Dendritic cell treated with granulocyte-macrophage colony-stimulating factor and Interleukin-4, amounts not matched to agents 40 ng/mL and 50 ng/mL, for 4 days (primary cell): Measurements from ENCODE around the gene ALS2.
A peak's percentile ranks its signal among the peaks of the same experiment; 100 is the strongest.
"Not testable (repeated sequence)": the region's sequence is repeated elsewhere in the genome, so short reads cannot be mapped to it uniquely, and the experiment has no call there.

Experiments used
- H3K27ac Mint-ChIP-seq: one replicate; pipeline ENCODE4 v1.8.0; 2022; ENCODE audit warnings: mild to moderate bottlenecking, mixed read lengths
- H3K27me3 Mint-ChIP-seq: one replicate; pipeline ENCODE4 v1.8.0; 2022; ENCODE audit warnings: mild to moderate bottlenecking, mixed read lengths
- H3K36me3 Mint-ChIP-seq: one replicate; pipeline ENCODE4 v1.8.0; 2022; ENCODE audit warnings: low read depth, mixed read lengths
- H3K4me1 Mint-ChIP-seq: one replicate; pipeline ENCODE4 v1.8.0; 2022; ENCODE audit warnings: low read depth, mixed read lengths
- H3K4me3 Mint-ChIP-seq: one replicate; pipeline ENCODE4 v1.8.0; 2022; ENCODE audit warnings: mild to moderate bottlenecking, moderate library complexity, mixed read lengths
- H3K9me3 Mint-ChIP-seq: one replicate; pipeline ENCODE4 v1.8.0; 2022; ENCODE audit warnings: mixed read lengths
- intact Hi-C: fragments of 100-400 bp; cut with micrococcal nuclease; formaldehyde crosslinking; loops from one replicate; pipeline ENCODE4 v1.15.0; 2022

Gene ALS2

DNA sequence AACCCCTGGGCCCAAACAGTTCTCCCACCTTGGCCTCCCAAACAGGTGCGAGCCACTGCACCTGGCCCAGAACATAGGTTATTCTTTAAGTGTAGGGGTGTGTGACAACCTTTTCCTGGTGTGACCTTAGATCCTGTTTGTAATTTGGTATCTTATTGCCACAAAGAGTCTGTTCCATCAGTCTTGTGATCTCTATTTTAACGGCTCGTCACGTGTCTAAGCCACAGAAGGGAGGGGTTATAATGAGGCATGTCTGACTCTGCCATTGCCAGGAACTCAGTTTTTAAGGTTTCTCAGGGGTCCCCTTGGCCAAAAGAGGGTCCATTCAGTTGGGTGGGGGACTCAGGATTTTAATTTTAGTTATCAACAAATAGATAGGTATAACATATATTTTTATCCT is 4.4 kb upstream of the ALS2 start:
- intact Hi-C loops: loop anchor here (10.0 kb wide), 1 partner anchor 330 kb away; the partner anchor contains the start of genes STRADB and TRAK2
- no peaks in the 10 kb centered on the region for H3K9me3 Mint-ChIP-seq
- H3K4me1 Mint-ChIP-seq: peaks cover 24% of the 10 kb centered on the region
- H3K36me3 Mint-ChIP-seq: peaks cover 16% of the 10 kb centered on the region
- H3K27ac Mint-ChIP-seq: no peak overlapping the region
- H3K4me3 Mint-ChIP-seq: no peak overlapping the region
- H3K27me3 Mint-ChIP-seq: peaks cover 9% of the 10 kb centered on the region

DNA sequence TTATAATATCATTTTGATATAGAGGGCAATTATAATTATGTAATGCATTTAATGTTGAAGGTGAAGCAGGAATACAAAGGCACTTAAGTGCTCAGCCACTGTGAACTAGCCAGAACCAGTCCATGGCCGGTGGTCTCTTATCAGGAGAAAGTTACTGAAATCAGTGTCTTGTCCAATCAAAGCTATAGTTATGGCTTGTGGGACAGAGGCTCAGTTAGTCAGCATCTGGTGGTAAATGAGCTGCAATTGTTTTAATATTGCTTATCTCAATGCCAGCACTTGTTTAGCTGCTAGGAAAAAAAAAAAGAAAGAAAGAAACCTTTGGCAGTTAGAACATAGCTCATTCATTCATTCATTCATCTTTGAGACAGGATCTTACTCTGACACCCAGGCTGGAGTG is 3.8 kb upstream of the ALS2 start:
- H3K4me3 Mint-ChIP-seq: no peak overlapping the region
- intact Hi-C loops: loop anchor here (10.0 kb wide), 1 partner anchor 330 kb away; the partner anchor contains the start of genes STRADB and TRAK2
- no peak overlapping the region for H3K27ac Mint-ChIP-seq
- peaks cover 29% of the 10 kb centered on the region for H3K4me1 Mint-ChIP-seq
- no peaks in the 10 kb centered on the region for H3K9me3 Mint-ChIP-seq
- H3K27me3 Mint-ChIP-seq: peaks cover 9% of the 10 kb centered on the region
- peaks cover 17% of the 10 kb centered on the region for H3K36me3 Mint-ChIP-seq

DNA sequence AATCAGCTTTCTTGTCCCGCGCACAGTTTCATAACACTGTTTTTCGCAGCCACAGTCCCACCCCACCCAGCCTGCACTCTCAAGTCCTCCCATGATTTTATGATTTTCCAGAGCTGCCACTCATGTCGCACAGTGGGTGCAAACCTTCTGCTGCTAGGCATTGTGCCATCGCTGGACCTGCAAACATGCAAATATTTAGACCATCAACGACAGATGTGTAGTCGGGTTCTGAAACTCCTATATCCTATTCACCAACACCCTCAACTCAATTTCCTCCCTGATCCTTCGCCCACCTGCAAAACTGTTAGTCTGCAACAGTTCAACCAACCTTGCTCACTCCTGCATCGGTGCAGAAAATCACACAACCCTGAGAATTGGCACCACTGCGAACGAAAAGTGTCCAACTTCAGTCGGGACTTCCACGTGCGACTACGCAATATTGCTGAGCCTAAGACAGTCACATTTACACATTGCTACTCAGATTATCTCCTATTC is 871 bp upstream of the ALS2 start:
- intact Hi-C loops: loop anchor here (10.0 kb wide), 1 partner anchor 327 kb away; the partner anchor contains the start of genes STRADB and TRAK2
- peaks cover 17% of the 10 kb centered on the region for H3K36me3 Mint-ChIP-seq
- peaks cover 21% of the 10 kb centered on the region for H3K4me1 Mint-ChIP-seq
- no peaks in the 10 kb centered on the region for H3K9me3 Mint-ChIP-seq
- peaks cover 9% of the 10 kb centered on the region for H3K27me3 Mint-ChIP-seq
- H3K27ac Mint-ChIP-seq: peak overlapping the region; percentile 90
- H3K4me3 Mint-ChIP-seq: peak overlapping the region; percentile 97

- Mint-ChIP-seq H3K9me3 (no peaks in the 10 kb centered on the region), H3K4me3 (peak overlapping the region; percentile 97), H3K27ac (peak overlapping the region; percentile 90), H3K36me3 (peaks cover 17% of the 10 kb centered on the region), H3K27me3 (peaks cover 9% of the 10 kb centered on the region), H3K4me1 (peaks cover 21% of the 10 kb centered on the region)
- intact Hi-C loops: loop anchor here (10.0 kb wide), 1 partner anchor 325 kb away; the partner anchor contains the start of genes STRADB and TRAK2
Observed at GRCh38 chr2:201779901-201780673, 646 bp downstream of the ALS2 start.

DNA sequence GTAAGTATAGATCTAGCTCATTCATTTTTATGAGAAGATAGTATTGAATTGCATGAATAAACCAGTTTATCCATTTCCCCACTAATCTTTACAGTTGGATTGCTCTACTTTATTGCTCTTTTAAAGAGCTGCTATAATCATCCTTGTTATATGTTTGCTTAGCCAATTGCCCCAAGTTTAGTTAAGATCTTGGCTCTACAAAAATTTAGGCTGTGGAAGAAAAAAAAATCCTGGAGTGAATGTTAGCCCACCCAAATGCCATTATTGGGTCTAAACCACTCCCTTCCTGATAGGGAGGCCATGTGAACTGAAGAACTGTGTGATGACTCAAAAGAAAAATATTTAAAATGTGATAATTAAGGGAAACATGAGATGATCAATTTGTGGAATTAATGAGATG is 2.9 kb downstream of the ALS2 start:
- Mint-ChIP-seq H3K9me3 (no peaks in the 10 kb centered on the region), H3K4me1 (peaks cover 21% of the 10 kb centered on the region), H3K27ac (no peak overlapping the region), H3K27me3 (peaks cover 7% of the 10 kb centered on the region), H3K36me3 (peaks cover 31% of the 10 kb centered on the region), H3K4me3 (no peak overlapping the region)
- intact Hi-C loops: no loop called here

GRCh38 chr2:201777043-201777442 is 3.7 kb downstream of the ALS2 start:
- Mint-ChIP-seq H3K4me3 (no peak overlapping the region), H3K4me1 (peaks cover 21% of the 10 kb centered on the region), H3K36me3 (peaks cover 31% of the 10 kb centered on the region), H3K27ac (no peak overlapping the region), H3K9me3 (no peaks in the 10 kb centered on the region), H3K27me3 (peaks cover 2% of the 10 kb centered on the region)
- intact Hi-C loops: no loop called here

DNA sequence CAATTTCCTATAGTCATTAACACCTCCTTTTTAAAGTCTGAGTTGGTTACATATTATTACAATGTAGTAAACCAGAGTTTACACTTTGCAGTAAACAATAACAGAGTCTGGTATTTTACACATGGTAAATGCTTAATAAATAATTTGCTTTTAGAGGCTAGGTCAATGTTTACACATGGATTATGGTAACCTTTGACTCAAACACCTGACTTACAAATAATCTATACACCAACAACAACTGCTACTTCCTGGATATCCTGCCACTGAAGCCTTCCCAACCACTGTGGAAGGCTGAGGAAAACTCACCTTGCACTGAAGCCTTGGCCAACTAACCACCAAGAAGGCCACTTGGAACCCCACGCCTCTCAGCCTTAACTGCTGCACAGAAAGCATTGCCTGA is 5.4 kb downstream of the ALS2 start:
- Mint-ChIP-seq H3K4me3 (no peak overlapping the region), H3K4me1 (peaks cover 13% of the 10 kb centered on the region), H3K36me3 (peaks cover 17% of the 10 kb centered on the region), H3K27ac (no peak overlapping the region), H3K9me3 (no peaks in the 10 kb centered on the region), H3K27me3 (no peaks in the 10 kb centered on the region)
- intact Hi-C loops: no loop called here

DNA sequence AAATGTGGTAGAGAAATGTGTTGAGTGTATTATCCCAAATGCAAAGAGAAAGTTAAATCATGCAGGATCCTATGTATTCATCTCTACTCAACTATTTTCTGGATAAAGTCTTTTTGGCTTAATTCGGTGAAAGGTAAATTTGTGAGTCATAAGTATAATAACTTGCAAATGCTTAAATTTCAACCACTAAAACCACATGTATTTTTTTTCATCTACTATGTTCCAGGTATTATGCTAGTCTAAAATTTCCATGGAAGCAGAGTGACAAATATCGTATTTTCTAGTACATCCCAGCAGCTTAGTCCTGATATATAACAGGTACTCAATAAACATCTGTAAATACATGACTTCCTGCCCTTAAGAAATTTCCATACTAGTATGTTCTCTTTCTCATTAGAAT is 6.2 kb downstream of the ALS2 start:
- H3K27me3 Mint-ChIP-seq: no peaks in the 10 kb centered on the region
- intact Hi-C loops: no loop called here
- no peak overlapping the region for H3K4me3 Mint-ChIP-seq
- H3K4me1 Mint-ChIP-seq: peaks cover 7% of the 10 kb centered on the region
- peaks cover 14% of the 10 kb centered on the region for H3K36me3 Mint-ChIP-seq
- H3K27ac Mint-ChIP-seq: no peak overlapping the region
- no peaks in the 10 kb centered on the region for H3K9me3 Mint-ChIP-seq

DNA sequence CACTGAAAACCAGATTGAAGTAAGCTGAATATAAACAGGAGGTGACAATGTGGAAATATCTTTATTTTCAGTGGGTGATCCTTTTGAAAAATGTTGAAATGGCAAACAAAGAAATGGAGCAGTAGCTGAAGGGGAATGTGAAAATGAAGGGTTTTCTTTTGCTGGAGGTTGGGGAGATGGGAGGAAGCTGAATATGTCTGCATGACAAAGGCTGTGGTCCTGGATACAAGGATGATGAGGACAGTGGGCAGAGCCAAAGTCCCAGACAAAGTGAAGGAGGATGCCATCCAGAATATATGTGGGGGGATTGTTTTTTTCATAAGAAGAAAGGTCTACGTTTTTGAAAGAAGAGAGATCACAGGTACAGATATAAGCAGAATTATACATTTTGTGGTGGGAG is 6.7 kb downstream of the ALS2 start:
- Mint-ChIP-seq H3K27ac (no peak overlapping the region), H3K36me3 (peaks cover 14% of the 10 kb centered on the region), H3K4me1 (peaks cover 7% of the 10 kb centered on the region), H3K4me3 (no peak overlapping the region), H3K9me3 (no peaks in the 10 kb centered on the region), H3K27me3 (no peaks in the 10 kb centered on the region)
- intact Hi-C loops: no loop called here

- Mint-ChIP-seq H3K36me3 (peaks cover 27% of the 10 kb centered on the region), H3K4me3 (no peak overlapping the region), H3K4me1 (no peaks in the 10 kb centered on the region), H3K27ac (no peak overlapping the region), H3K9me3 (no peaks in the 10 kb centered on the region), H3K27me3 (no peaks in the 10 kb centered on the region)
- intact Hi-C loops: no loop called here
Observed at GRCh38 chr2:201769666-201770373, 10.9 kb downstream of the ALS2 start.

DNA sequence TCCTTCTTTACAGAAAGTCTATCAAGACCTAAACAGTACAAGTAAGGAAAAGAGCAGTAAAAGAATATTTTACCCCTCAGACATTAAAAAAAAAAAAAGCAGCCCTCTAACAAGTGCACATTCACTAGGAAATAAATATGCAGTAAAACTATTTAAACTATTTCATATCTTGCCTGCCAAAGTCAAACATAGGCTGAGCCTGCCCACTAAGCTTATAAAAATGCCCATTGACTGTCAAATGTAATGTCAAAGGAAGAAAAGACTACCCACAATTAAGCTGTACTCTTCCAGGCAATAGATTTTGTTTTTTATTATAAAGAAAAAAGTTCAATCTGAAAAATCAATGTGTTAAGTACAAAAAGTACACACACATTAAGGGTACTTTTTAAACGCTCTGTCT is 11.8 kb downstream of the ALS2 start:
- intact Hi-C loops: no loop called here
- Mint-ChIP-seq H3K4me3 (no peak overlapping the region), H3K36me3 (peaks cover 28% of the 10 kb centered on the region), H3K4me1 (no peaks in the 10 kb centered on the region), H3K27ac (no peak overlapping the region), H3K9me3 (no peaks in the 10 kb centered on the region), H3K27me3 (no peaks in the 10 kb centered on the region)

DNA sequence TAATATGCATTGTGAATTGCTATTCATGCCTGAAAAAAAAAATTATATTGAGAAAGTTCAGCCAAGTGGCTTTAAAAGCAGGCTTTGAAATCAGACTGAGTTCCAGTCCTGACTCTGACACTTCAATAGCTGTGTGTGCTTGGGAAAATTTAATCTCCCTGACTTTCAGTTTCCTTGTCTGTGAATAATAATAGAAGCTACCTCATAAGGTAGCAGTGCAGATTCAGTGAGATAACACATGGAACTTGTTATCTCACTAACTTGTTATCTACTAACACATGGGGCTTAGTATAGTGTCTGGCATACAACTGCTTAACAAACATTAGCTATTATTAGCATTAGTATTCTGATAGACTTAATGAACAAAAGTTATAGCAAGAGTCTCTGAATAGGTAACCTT is 14.9 kb downstream of the ALS2 start:
- Mint-ChIP-seq H3K4me1 (no peaks in the 10 kb centered on the region), H3K4me3 (no peak overlapping the region), H3K36me3 (peaks cover 44% of the 10 kb centered on the region), H3K27me3 (no peaks in the 10 kb centered on the region), H3K27ac (no peak overlapping the region), H3K9me3 (no peaks in the 10 kb centered on the region)
- intact Hi-C loops: no loop called here

DNA sequence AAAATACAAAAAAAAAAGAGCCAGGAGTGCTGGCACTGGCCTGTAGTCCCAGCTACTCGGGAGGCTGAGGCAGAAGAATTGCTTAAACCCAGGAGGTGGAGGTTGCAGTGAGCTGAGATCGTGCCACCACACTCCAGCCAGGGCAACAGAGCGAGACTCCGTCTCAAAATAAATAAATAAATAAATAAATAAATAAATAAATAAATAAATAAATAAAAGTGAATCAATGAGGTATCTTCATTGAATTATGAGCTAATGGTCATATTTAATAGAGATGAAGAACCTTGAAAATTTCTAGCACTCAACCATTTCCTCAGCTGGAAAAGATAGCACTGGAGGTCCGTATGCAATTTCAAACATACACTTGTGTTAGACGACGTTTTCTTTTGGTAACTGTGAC is 16.3 kb downstream of the ALS2 start:
- H3K4me1 Mint-ChIP-seq, H3K27me3 Mint-ChIP-seq, H3K4me3 Mint-ChIP-seq, H3K9me3 Mint-ChIP-seq, H3K27ac Mint-ChIP-seq, intact Hi-C loops: not testable (repeated sequence)
- H3K36me3 Mint-ChIP-seq: peaks cover 58% of the 10 kb centered on the region

- Mint-ChIP-seq H3K36me3 (peaks cover 60% of the 10 kb centered on the region), H3K4me1 (no peaks in the 10 kb centered on the region), H3K9me3 (no peaks in the 10 kb centered on the region), H3K4me3 (no peak overlapping the region), H3K27me3 (no peaks in the 10 kb centered on the region), H3K27ac (no peak overlapping the region)
- intact Hi-C loops: no loop called here
Observed at GRCh38 chr2:201761101-201761500, 19.6 kb downstream of the ALS2 start.
